Cortex of kidney (tissue), 1 donor: ENCODE measurements around the gene LRMDA.

ENCODE experiments used
- DNase-seq: peaks from one replicate; lab custom pipeline; 2025; lab: John Stamatoyannopoulos, UW

The LRMDA gene

GRCh38 chr10:76031099-76031498, 599.7 kb downstream of the LRMDA start:
- no peak for DNase-seq

- DNase-seq = no peak
Observed at GRCh38 chr10:76031769-76032699, 600.6 kb downstream of the LRMDA start.

DNA sequence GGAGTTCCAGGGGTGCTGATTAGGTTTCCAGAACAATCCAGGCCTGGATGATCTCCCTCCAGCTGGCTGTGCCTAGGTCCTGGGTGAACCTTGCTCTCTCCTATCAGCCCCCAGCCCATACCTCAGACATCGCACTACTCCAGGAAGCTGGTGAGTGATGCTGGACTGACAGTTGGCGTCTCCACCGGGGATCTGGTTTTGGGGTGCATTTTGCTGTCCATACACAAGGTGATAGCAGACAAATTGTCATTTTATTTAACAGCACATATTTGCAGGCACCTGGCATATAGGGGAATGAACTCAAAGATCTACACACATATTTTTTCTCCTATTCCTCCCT, 601.2 kb downstream of the LRMDA start:
- no peak for DNase-seq

DNA sequence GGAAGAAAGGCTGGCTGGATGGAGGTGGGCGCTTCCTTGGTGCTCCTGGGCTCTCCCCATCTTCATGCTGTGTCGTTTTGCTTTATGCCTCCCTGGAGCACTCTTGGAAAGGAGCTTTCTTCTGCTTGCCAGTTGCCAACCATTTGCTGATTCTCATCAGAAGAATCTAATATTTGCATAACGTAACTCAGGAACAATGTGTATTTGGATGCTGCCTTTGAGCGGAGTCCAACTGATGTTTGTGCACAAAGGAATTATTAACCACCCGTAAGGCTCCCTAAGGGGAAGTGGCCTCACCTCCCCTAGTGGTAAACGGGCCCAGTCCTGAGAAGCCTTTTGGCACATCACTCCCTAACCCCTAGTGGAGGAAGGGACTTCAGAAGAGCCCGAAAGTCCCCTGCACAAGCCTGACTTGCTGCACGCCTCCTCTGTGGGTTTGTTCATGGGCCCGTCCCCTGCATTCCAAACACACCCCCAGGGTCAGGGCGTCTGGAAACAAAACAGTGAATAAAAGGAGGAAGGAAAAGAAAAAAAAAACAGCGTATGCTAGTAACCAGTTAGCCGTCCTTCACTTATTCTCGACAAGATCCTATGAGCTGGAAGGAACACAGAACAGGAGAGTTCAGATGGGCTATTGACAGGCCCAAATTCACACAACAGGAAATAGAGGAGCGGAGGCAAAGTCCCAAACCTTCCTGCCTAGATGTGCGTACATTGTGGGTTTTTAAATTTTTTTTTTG, 602.2 kb downstream of the LRMDA start:
- DNase-seq = no peak

DNA sequence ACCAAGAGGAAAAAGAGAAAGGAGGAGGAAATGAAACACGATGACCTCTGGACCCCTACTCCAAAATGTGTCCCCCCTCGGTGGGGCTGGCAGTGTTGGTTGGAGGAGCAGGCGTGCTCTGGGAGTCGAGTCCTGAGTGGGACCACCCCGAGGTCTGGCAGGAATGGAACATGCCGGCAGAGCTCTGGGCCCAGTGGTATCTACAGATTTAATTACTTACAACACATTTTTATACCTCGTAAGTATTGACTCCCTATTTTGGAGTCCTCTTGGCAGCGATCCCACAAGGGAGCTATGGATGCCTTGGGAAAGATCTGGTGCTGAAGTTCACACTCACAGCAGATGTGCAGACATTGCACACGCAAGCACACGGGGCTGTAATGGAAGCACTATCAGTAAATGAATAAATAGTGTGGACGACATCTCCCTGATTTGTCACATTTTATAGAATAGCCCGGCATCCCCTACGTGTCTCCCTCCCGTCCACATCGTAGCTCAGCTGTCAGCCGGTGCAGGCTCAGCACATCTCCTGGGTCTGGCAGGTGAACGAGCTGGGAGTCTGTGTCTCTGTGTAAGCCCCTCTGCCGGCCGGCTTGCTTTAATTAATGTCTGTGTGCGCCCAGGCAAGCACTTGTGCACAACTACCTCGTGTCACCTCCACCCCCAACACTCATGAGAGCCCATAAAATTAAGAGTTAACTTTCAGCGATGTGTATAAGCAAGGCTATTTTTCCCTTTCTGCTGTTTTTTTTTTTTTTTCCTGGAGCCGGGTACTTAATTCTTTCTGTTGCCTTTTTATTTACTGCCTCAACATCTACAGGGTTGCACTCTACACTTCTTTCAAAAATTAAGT, 603.2 kb downstream of the LRMDA start:
- no peak for DNase-seq

- no peak for DNase-seq
Observed at GRCh38 chr10:76035206-76036110, 604.0 kb downstream of the LRMDA start.

DNA sequence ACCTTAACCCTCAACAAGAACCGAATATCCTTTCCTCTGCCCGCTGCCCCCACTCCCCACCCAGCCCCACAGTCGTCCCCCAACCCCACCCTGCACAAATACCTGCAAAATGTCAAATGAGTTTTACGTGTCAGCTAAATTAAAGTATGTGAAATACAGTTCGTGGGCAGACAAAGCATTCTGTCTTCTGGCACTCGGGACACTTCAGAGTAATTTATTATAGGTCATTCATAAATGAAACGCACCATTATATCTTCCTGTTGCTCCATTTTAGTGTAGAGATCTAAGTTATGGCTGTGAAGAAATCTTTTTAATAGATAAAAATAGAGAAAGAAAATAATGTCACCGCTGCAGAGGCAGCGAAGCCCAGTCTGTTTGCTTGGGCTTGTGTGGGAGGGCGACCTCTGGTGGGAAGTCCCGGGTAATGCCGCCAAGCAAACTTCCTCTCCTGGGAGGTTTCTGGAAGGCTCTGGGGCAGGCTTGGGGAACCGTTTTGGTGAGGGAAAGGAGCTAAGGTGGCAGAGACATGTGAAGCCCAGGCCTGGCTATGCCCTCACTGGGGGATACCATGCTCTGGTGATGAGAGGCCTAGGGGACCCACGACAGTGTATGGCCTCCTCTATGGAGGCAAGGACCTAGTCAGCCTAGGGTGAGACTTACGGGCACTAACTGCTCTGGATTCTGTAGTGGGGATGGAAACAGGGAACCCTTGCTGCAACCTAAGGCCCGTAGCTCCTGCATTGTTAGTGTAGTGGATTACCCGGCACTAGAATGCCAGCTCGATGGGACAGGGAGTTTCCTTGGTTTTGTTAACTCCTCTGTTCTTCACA, 604.9 kb downstream of the LRMDA start:
- no peak for DNase-seq

DNA sequence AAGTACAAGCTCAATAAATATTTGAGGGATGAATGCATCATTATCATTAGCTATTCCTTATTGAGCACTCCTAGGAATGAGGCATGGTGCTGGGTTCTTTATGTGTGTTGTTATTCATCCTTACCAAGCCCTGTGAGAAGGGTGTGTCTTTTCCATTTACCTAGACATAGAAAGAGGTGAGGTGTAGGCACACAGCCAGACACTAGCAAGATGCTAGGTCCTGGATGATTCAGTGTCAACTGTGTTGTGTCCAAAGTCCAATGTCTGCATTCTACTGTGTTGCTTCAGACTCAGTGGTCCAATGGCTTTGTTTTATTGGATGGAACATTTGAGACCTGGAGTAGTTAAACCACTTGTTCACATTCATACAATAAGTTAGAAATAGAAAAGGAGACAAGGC, 605.5 kb downstream of the LRMDA start:
- no peak for DNase-seq

- no peak for DNase-seq
Observed at GRCh38 chr10:76037531-76038155, 606.2 kb downstream of the LRMDA start.

GRCh38 chr10:76038696-76039095, 607.3 kb downstream of the LRMDA start:
- DNase-seq = no peak

- no peak for DNase-seq
Observed at GRCh38 chr10:76040107-76040829, 608.8 kb downstream of the LRMDA start.

DNA sequence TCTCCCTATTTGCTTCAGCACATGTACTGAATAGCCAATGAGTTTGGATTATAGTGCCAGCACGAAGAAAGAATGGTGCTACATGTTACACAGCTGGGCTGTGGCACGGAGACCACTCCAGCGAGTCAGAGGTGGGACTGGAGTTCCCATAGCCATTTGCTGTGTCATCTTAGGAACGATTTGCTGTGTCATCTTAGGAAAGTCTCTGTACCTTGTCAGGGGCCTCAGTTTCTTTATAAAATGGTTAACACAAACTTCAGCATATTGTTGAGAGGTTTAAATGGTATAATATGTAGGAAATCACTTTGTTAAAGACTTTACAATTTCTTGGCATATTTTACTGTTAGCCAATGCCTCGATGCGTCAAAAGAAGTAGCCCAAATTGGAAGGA, 609.4 kb downstream of the LRMDA start:
- DNase-seq = no peak

- no peak for DNase-seq
Observed at GRCh38 chr10:76041551-76041950, 610.1 kb downstream of the LRMDA start.

GRCh38 chr10:76043261-76043660, 611.8 kb downstream of the LRMDA start:
- DNase-seq = no peak

GRCh38 chr10:76044751-76045150, 613.3 kb downstream of the LRMDA start:
- DNase-seq = no peak

DNA sequence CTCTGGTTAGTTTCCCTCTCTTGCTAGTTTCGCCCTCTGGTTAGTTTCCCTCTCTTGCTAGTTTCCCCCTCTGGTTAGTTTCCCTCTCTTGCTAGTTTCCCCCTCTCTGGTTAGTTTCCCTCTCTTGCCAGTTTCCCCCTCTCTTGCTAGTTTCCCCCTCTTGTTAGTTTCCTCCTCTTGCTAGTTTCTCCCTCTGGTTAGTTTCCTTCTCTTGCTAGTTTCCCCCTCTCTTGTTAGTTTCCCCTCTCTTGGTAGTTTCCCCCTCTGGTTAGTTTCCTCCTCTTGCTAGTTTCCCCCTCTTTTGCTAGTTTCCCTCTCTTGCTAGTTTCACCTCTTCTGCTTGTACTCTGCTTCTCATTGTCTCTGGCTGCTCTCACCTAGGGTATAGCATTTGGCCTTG, 613.8 kb downstream of the LRMDA start:
- DNase-seq = no peak

DNA sequence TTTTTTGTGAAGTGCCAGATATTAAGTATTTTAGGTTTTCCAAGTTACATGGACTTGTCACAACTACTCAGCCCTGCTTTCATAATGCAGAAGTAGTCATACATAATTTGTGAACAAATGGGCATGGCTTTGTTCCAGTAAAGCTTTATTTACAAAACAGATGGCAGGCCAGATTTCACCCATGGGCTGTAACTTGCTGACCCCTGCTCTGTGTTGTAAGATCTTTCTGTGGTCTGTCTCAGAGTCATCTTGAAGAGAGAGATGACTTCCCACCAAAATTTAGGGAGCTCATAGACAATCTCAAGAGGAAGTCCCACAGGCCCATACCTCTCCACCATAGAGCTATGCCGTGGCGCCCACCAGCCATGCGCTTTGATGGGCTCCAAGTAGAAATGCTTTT, 616.1 kb downstream of the LRMDA start:
- no peak for DNase-seq

GRCh38 chr10:76049581-76050290, 618.3 kb downstream of the LRMDA start:
- DNase-seq = no peak

DNA sequence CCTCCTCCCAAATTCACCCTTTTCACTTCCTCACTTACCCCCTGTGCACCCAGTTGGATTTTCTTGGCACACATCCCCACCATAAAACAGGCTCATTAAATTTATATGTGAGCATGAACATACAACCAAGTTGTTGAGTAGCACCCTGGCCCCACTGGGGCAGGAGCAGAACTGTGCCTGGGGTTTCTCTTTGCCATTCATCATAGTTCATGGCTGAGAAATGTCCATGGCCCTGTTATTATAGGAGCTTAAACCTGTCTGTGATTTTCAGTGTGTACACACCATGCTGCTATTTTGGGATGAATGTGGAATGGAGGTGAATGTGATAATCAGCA, 618.8 kb downstream of the LRMDA start:
- no peak for DNase-seq
